Measurements from ENCODE around the gene LPIN1.

Gene LPIN1

GRCh38 chr2:11874861-11875260 lies 128.4 kb downstream of the LPIN1 start:
- no peak overlapping the region for H3K27ac ChIP-seq
- no peaks in the 10 kb centered on the region for H3K27me3 ChIP-seq (ENCODE audit: insufficient read depth, low read depth)
- no peak overlapping the region for H2AFZ ChIP-seq (ENCODE audit: low read depth)
- H3K4me3 ChIP-seq (IDR thresholded peaks at IDR 0.05; ENCODE audit: insufficient read depth, low read depth, low read length): no peak overlapping the region
- H3K36me3 ChIP-seq (ENCODE audit: insufficient read depth): no peaks in the 10 kb centered on the region
- H4K20me1 ChIP-seq (ENCODE audit: insufficient read depth): no peaks in the 10 kb centered on the region
- H3K79me2 ChIP-seq (ENCODE audit: insufficient read depth, low read depth): no peaks in the 10 kb centered on the region
- peaks cover 17% of the 10 kb centered on the region for H3K4me1 ChIP-seq (ENCODE audit: low read depth, poor library complexity, severe bottlenecking)
- no peak overlapping the region for H3K4me2 ChIP-seq
- no peak overlapping the region for H3K9ac ChIP-seq
- no peak for TF ChIP-seq CTCF (conservative IDR thresholded peaks at IDR 0.05; ENCODE audit: low read depth, low read length)

- H3K27me3 ChIP-seq (ENCODE audit: insufficient read depth, low read depth): no peaks in the 10 kb centered on the region
- H3K4me3 ChIP-seq (IDR thresholded peaks at IDR 0.05; ENCODE audit: insufficient read depth, low read depth, low read length): no peak overlapping the region
- no peaks in the 10 kb centered on the region for H3K36me3 ChIP-seq (ENCODE audit: insufficient read depth)
- H4K20me1 ChIP-seq (ENCODE audit: insufficient read depth): no peaks in the 10 kb centered on the region
- H3K27ac ChIP-seq: no peak overlapping the region
- H3K4me1 ChIP-seq (ENCODE audit: low read depth, poor library complexity, severe bottlenecking): peaks cover 17% of the 10 kb centered on the region
- H3K79me2 ChIP-seq (ENCODE audit: insufficient read depth, low read depth): no peaks in the 10 kb centered on the region
- H2AFZ ChIP-seq (ENCODE audit: low read depth): no peak overlapping the region
- H3K4me2 ChIP-seq: no peak overlapping the region
- H3K9ac ChIP-seq: no peak overlapping the region
- no peak for TF ChIP-seq CTCF (conservative IDR thresholded peaks at IDR 0.05; ENCODE audit: low read depth, low read length)
Measured at GRCh38 chr2:11875481-11875880, 129.0 kb downstream of the LPIN1 start.

GRCh38 chr2:11876436-11876835 lies 130.0 kb downstream of the LPIN1 start:
- TF ChIP-seq CTCF (conservative IDR thresholded peaks at IDR 0.05; ENCODE audit: low read depth, low read length): no peak
- Histone ChIP-seq H3K4me3 (IDR thresholded peaks at IDR 0.05; ENCODE audit: insufficient read depth, low read depth, low read length) (no peak overlapping the region), H3K4me2 (no peak overlapping the region), H3K36me3 (ENCODE audit: insufficient read depth) (no peaks in the 10 kb centered on the region), H4K20me1 (ENCODE audit: insufficient read depth) (no peaks in the 10 kb centered on the region), H3K79me2 (ENCODE audit: insufficient read depth, low read depth) (no peaks in the 10 kb centered on the region), H3K9ac (no peak overlapping the region), H2AFZ (ENCODE audit: low read depth) (no peak overlapping the region), H3K4me1 (ENCODE audit: low read depth, poor library complexity, severe bottlenecking) (peaks cover 17% of the 10 kb centered on the region), H3K27ac (no peak overlapping the region), H3K27me3 (ENCODE audit: insufficient read depth, low read depth) (no peaks in the 10 kb centered on the region)

GRCh38 chr2:11876889-11877288 lies 130.5 kb downstream of the LPIN1 start:
- H4K20me1 ChIP-seq (ENCODE audit: insufficient read depth): no peaks in the 10 kb centered on the region
- no peaks in the 10 kb centered on the region for H3K79me2 ChIP-seq (ENCODE audit: insufficient read depth, low read depth)
- H3K4me1 ChIP-seq (ENCODE audit: low read depth, poor library complexity, severe bottlenecking): peaks cover 16% of the 10 kb centered on the region
- no peaks in the 10 kb centered on the region for H3K36me3 ChIP-seq (ENCODE audit: insufficient read depth)
- H3K4me2 ChIP-seq: no peak overlapping the region
- no peak overlapping the region for H3K4me3 ChIP-seq (IDR thresholded peaks at IDR 0.05; ENCODE audit: insufficient read depth, low read depth, low read length)
- H3K9ac ChIP-seq: no peak overlapping the region
- no peaks in the 10 kb centered on the region for H3K27me3 ChIP-seq (ENCODE audit: insufficient read depth, low read depth)
- TF ChIP-seq CTCF (conservative IDR thresholded peaks at IDR 0.05; ENCODE audit: low read depth, low read length): no peak
- no peak overlapping the region for H2AFZ ChIP-seq (ENCODE audit: low read depth)
- no peak overlapping the region for H3K27ac ChIP-seq
